ENCODE measurements around the gene UBE2O. TPM values are rescaled to one million over a fixed set of nuclear protein-coding genes. Genes with fewer than 3 reads are reported as not detected.
A peak's percentile ranks its signal among the peaks of the same experiment; 100 is the strongest.

UBE2O gene
- total RNA-seq, 2 experiments from 2014 or later: 43.4 to 79.6 TPM

GRCh38 chr17:76452127-76452659 is 759 bp downstream of the UBE2O start:
- DNase-seq (ENCODE audit: low spot score): peak; percentile 44
- Histone ChIP-seq H3K36me3 (ENCODE audit: insufficient read depth, low read length) (peaks cover 5% of the 10 kb centered on the region; the same call in 1 of the 2 replicates), H3K4me2 (ENCODE audit: low read length) (peak overlapping the region; percentile 87), H2AFZ (ENCODE audit: low read length) (no peak overlapping the region), H4K20me1 (ENCODE audit: insufficient read depth, low read length) (peaks cover 38% of the 10 kb centered on the region), H3K9me2 (ENCODE audit: insufficient read depth, low read length) (no peaks in the 10 kb centered on the region), H3K27ac (ENCODE audit: low read depth, low read length, poor library complexity, severe bottlenecking) (no peak overlapping the region), H3K9me3 (ENCODE audit: low read length) (no peaks in the 10 kb centered on the region), H3K4me1 (ENCODE audit: insufficient read depth, low read length, poor library complexity, severe bottlenecking) (peaks cover 44% of the 10 kb centered on the region), H3K4me3 (ENCODE audit: low read depth, low read length, poor library complexity, severe bottlenecking) (peak overlapping the region; percentile 89), H3K79me2 (ENCODE audit: insufficient read depth, low read depth, low read length) (peaks cover 58% of the 10 kb centered on the region)
- intact Hi-C loops (cut with micrococcal nuclease; ENCODE audit: unreplicated experiment): loop anchor here (2.0 kb wide), 1 partner anchor 19 kb away; no protein-coding TSS in a partner anchor
- no TSS peak for BruUV-seq (replicated peaks)
- POLR2A ChIA-PET: interaction anchor here (0.7 to 1.3 kb wide), 6 partner anchors 10 to 51 kb away, joined by 3 to 7 read pairs (median 3); no protein-coding TSS in a partner anchor
- TF ChIP-seq, protein P1, sequence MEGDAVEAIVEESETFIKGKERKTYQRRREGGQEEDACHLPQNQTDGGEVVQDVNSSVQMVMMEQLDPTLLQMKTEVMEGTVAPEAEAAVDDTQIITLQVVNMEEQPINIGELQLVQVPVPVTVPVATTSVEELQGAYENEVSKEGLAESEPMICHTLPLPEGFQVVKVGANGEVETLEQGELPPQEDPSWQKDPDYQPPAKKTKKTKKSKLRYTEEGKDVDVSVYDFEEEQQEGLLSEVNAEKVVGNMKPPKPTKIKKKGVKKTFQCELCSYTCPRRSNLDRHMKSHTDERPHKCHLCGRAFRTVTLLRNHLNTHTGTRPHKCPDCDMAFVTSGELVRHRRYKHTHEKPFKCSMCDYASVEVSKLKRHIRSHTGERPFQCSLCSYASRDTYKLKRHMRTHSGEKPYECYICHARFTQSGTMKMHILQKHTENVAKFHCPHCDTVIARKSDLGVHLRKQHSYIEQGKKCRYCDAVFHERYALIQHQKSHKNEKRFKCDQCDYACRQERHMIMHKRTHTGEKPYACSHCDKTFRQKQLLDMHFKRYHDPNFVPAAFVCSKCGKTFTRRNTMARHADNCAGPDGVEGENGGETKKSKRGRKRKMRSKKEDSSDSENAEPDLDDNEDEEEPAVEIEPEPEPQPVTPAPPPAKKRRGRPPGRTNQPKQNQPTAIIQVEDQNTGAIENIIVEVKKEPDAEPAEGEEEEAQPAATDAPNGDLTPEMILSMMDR (conservative IDR thresholded peaks at IDR 0.05; ENCODE audit: low read length): no peak
- TF ChIP-seq EZH2phosphoT487 (IDR thresholded peaks at IDR 0.05; ENCODE audit: borderline replicate concordance, low read depth, low read length): no peak
- CTCF ChIA-PET (ENCODE audit: unreplicated experiment): interaction anchor here (0.5 to 1.8 kb wide), 2 partner anchors 35 to 149 kb away, joined by 3 to 4 read pairs; no protein-coding TSS in a partner anchor

DNA sequence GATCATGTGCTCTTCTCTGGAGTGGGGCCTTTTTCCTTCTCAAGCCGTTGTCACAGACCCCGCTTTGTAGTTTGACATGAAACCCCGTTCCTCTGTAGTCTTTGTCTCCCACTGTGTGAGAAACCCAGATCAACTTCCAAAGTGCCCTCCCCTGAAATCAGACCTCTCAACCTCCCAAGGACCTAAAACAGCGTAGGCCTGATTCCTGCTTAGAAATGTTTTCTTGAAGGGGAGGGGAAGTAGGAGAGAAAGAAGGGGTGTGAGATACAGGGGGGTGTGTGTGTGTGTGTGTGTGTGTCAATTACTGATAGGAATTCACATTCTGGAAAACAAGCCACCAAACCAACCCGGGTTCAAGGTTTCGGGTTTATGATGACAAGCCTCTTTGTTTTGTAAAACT is 1.4 kb downstream of the UBE2O start:
- peaks cover 44% of the 10 kb centered on the region for H4K20me1 ChIP-seq (ENCODE audit: insufficient read depth, low read length)
- peak overlapping the region; percentile 89 for H3K4me3 ChIP-seq (ENCODE audit: low read depth, low read length, poor library complexity, severe bottlenecking)
- H3K4me1 ChIP-seq (ENCODE audit: insufficient read depth, low read length, poor library complexity, severe bottlenecking): peaks cover 51% of the 10 kb centered on the region
- peaks cover 65% of the 10 kb centered on the region for H3K79me2 ChIP-seq (ENCODE audit: insufficient read depth, low read depth, low read length)
- TF ChIP-seq EZH2phosphoT487 (IDR thresholded peaks at IDR 0.05; ENCODE audit: borderline replicate concordance, low read depth, low read length): no peak
- TF ChIP-seq, protein P1 (conservative IDR thresholded peaks at IDR 0.05; ENCODE audit: low read length): no peak
- H3K4me2 ChIP-seq (ENCODE audit: low read length): peak overlapping the region; percentile 87
- intact Hi-C loops (cut with micrococcal nuclease; ENCODE audit: unreplicated experiment): no loop called here
- H3K27ac ChIP-seq (ENCODE audit: low read depth, low read length, poor library complexity, severe bottlenecking): no peak overlapping the region
- no peak overlapping the region for H2AFZ ChIP-seq (ENCODE audit: low read length)
- no peak for DNase-seq (ENCODE audit: low spot score)
- CTCF ChIA-PET (ENCODE audit: unreplicated experiment): no interaction called here
- POLR2A ChIA-PET: interaction anchor here (0.9 to 1.3 kb wide), 5 partner anchors 10 to 51 kb away, joined by 3 to 7 read pairs (median 3); no protein-coding TSS in a partner anchor
- TSS peak; percentile 27 for BruUV-seq (replicated peaks)
- H3K36me3 ChIP-seq (ENCODE audit: insufficient read depth, low read length): peaks cover 5% of the 10 kb centered on the region; the same call in 1 of the 2 replicates
- H3K9me3 ChIP-seq (ENCODE audit: low read length): no peaks in the 10 kb centered on the region
- no peaks in the 10 kb centered on the region for H3K9me2 ChIP-seq (ENCODE audit: insufficient read depth, low read length)

DNA sequence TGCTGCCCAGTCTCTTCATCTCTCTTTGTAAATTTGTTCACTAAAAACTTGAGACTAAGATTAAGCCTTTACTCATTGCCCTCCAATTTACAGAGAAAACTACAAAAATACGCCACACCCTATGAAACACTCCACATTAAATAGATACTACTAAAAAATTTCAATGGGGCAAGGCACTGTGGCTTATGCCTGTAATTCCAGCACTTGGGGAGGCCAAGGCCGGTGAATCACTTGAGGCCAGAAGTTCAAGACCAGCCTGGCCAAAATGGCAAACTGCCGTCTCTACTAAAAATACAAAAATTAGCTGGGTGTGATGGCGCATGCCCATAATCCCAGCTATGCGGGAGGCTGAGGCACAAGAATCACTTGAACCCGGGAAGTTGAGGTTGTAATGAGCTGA is 3.8 kb downstream of the UBE2O start:
- Histone ChIP-seq H3K27ac (ENCODE audit: low read depth, low read length, poor library complexity, severe bottlenecking) (no peak overlapping the region), H2AFZ (ENCODE audit: low read length) (no peak overlapping the region), H3K9me3 (ENCODE audit: low read length) (no peaks in the 10 kb centered on the region), H4K20me1 (ENCODE audit: insufficient read depth, low read length) (peaks cover 67% of the 10 kb centered on the region), H3K4me2 (ENCODE audit: low read length) (0 out of 2 replicates have a peak overlapping the region, but pooled peaks have one; percentile 86), H3K9me2 (ENCODE audit: insufficient read depth, low read length) (no peaks in the 10 kb centered on the region), H3K4me3 (ENCODE audit: low read depth, low read length, poor library complexity, severe bottlenecking) (no peak overlapping the region), H3K4me1 (ENCODE audit: insufficient read depth, low read length, poor library complexity, severe bottlenecking) (peaks cover 75% of the 10 kb centered on the region), H3K79me2 (ENCODE audit: insufficient read depth, low read depth, low read length) (peaks cover 88% of the 10 kb centered on the region), H3K36me3 (ENCODE audit: insufficient read depth, low read length) (peaks cover 17% of the 10 kb centered on the region; the same call in 1 of the 2 replicates)
- intact Hi-C loops (cut with micrococcal nuclease; ENCODE audit: unreplicated experiment): no loop called here
- no TSS peak for BruUV-seq (replicated peaks)
- no peak for TF ChIP-seq EZH2phosphoT487 (IDR thresholded peaks at IDR 0.05; ENCODE audit: borderline replicate concordance, low read depth, low read length)
- TF ChIP-seq, protein P1 (conservative IDR thresholded peaks at IDR 0.05; ENCODE audit: low read length): no peak
- POLR2A ChIA-PET: interaction anchor here (0.9 to 1.4 kb wide), 6 partner anchors 8 to 79 kb away, joined by 3 to 4 read pairs (median 3); no protein-coding TSS in a partner anchor
- CTCF ChIA-PET (ENCODE audit: unreplicated experiment): interaction anchor here (0.7 to 1.1 kb wide), 2 partner anchors 10 to 55 kb away, joined by 3 to 5 read pairs; no protein-coding TSS in a partner anchor
- no peak for DNase-seq (ENCODE audit: low spot score)
